HG02885 (cell line): ENCODE measurements around the gene EXOC6B.

Experiments
- ATAC-seq: cut with Tn5 transposase; IDR thresholded peaks from one replicate; pipeline ENCODE4 v1.9.1; 2021; ENCODE audit warnings: mild to moderate bottlenecking; ENCODE audit not compliant: unreplicated experiment, poor library complexity

EXOC6B gene

GRCh38 chr2:72132981-72133720, 692.7 kb downstream of the EXOC6B start:
- ATAC-seq: no peak

- no peak for ATAC-seq
Measured at GRCh38 chr2:72131916-72132841, 693.7 kb downstream of the EXOC6B start.

GRCh38 chr2:72131371-72131891, 694.4 kb downstream of the EXOC6B start:
- no peak for ATAC-seq

GRCh38 chr2:72130659-72131360, 695.0 kb downstream of the EXOC6B start:
- ATAC-seq: no peak

- ATAC-seq: no peak
Measured at GRCh38 chr2:72129681-72130340, 696.0 kb downstream of the EXOC6B start.

- ATAC-seq: no peak
Measured at GRCh38 chr2:72128843-72129227, 697.0 kb downstream of the EXOC6B start.

GRCh38 chr2:72128059-72128842, 697.6 kb downstream of the EXOC6B start:
- ATAC-seq: no peak

- ATAC-seq: no peak
Measured at GRCh38 chr2:72127401-72128058, 698.3 kb downstream of the EXOC6B start.

- no peak for ATAC-seq
Measured at GRCh38 chr2:72126186-72127100, 699.4 kb downstream of the EXOC6B start.
